ENCODE data around the gene TMEM191C.
"Not testable (repeated sequence)": the region's sequence is repeated elsewhere in the genome, so short reads cannot be mapped to it uniquely, and the experiment has no call there.

Gene TMEM191C

DNA sequence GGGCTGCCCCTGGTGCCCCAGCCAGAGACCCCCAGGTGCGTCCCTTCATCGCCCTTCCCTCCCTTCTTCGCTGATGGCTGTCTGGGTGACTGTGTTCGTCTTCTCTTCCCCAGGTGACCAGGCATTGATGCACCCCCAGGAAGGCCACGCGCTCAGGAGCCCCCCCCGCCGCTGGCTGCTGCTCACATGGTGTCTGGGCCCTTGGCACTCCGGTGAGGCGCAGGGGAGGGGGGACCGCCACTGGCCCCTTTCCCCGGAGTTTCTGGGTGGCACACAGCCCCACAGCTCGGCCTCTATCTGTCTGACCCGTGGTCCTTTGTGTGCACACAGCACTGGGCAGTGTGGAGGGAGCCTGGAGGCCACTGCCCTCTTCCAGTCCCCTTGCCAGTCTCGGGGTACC, 24.5 kb upstream of the TMEM191C start:
- in situ Hi-C loops (cut with MboI; ENCODE audit: low sequenced_read_pairs); H3K4me3 ChIP-seq; H3K4me1 ChIP-seq; H3K27me3 ChIP-seq (ENCODE audit: low read depth); H3K9me3 ChIP-seq: not testable (repeated sequence)
- peaks cover 42% of the 10 kb centered on the region for H3K36me3 ChIP-seq (replicated peaks)
- DNase-seq (ENCODE audit: low spot score in 2 of 2), result peak in 1 of 2 experiments; percentile 10

- in situ Hi-C loops (cut with MboI; ENCODE audit: low sequenced_read_pairs), result no loop called here
- Histone ChIP-seq H3K27me3 (ENCODE audit: low read depth) (no peaks in the 10 kb centered on the region), H3K4me3 (no peak overlapping the region), H3K9me3 (no peaks in the 10 kb centered on the region), H3K36me3 (replicated peaks) (peaks cover 48% of the 10 kb centered on the region), H3K4me1 (no peaks in the 10 kb centered on the region)
- peak in 1 of 2 experiments; percentile 7 for DNase-seq (ENCODE audit: low spot score in 2 of 2)
These were observed 24.0 kb upstream of the TMEM191C start for GRCh38 chr22:21443057-21443734.

GRCh38 chr22:21443735-21444421, 23.3 kb upstream of the TMEM191C start:
- H3K36me3 ChIP-seq (replicated peaks), result peaks cover 51% of the 10 kb centered on the region
- H3K4me1 ChIP-seq, result no peaks in the 10 kb centered on the region
- DNase-seq (ENCODE audit: low spot score in 2 of 2), result peak in 1 of 2 experiments; percentile 6
- H3K9me3 ChIP-seq, result no peaks in the 10 kb centered on the region
- in situ Hi-C loops (cut with MboI; ENCODE audit: low sequenced_read_pairs), result no loop called here
- no peaks in the 10 kb centered on the region for H3K27me3 ChIP-seq (ENCODE audit: low read depth)
- no peak overlapping the region for H3K4me3 ChIP-seq

DNA sequence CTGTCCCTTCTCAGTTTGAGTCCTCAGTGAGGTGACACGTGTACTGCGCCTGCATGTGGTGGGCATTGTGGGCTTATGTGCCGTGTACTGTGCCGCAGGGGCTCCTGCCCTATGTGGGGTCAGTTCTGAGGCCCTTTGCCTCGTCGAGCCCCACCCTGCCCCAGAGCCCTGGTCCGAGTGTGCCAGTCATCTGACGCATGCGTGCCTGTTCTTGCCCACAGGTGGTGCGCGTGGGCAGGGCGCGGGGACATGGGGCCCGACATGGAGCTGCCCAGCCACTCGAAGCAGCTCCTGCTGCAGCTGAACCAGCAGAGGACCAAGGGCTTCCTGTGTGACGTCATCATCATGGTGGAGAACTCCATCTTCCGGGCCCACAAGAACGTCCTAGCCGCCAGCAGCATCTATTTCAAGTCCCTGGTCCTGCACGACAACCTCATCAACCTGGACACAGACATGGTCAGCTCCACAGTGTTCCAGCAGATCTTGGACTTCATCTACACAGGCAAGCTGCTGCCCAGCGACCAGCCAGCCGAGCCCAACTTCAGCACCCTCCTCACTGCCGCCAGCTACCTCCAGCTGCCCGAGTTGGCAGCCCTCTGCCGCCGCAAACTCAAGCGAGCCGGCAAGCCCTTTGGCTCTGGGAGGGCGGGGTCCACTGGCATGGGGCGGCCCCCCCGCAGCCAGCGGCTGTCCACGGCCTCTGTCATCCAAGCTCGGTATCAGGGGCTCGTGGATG, 22.3 kb upstream of the TMEM191C start:
- in situ Hi-C loops (cut with MboI; ENCODE audit: low sequenced_read_pairs), result no loop called here
- H3K36me3 ChIP-seq (replicated peaks), result peaks cover 54% of the 10 kb centered on the region
- H3K4me3 ChIP-seq, result no peak overlapping the region
- no peaks in the 10 kb centered on the region for H3K9me3 ChIP-seq
- peak in 1 of 2 experiments; percentile 4 for DNase-seq (ENCODE audit: low spot score in 2 of 2)
- no peaks in the 10 kb centered on the region for H3K4me1 ChIP-seq
- no peaks in the 10 kb centered on the region for H3K27me3 ChIP-seq (ENCODE audit: low read depth)

DNA sequence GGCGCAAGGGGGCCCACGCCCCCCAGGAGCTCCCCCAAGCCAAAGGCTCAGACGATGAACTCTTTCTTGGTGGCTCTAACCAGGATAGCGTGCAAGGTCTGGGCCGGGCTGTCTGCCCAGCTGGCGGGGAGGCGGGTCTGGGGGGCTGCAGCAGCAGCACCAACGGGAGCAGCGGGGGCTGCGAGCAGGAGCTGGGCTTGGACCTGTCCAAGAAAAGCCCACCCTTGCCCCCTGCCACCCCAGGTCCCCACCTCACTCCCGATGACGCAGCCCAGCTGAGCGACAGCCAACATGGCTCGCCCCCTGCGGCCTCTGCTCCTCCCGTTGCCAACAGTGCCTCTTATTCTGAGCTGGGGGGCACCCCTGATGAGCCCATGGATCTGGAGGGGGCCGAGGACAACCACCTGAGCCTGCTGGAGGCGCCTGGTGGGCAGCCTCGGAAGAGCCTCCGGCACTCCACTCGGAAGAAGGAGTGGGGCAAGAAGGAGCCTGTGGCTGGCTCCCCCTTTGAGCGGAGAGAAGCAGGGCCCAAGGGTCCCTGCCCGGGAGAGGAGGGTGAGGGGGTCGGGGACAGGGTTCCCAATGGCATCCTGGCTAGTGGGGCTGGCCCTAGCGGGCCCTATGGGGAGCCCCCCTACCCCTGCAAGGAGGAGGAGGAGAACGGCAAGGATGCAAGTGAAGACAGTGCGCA, 21.6 kb upstream of the TMEM191C start:
- in situ Hi-C loops (cut with MboI; ENCODE audit: low sequenced_read_pairs), result no loop called here
- Histone ChIP-seq H3K36me3 (replicated peaks) (peaks cover 57% of the 10 kb centered on the region), H3K27me3 (ENCODE audit: low read depth) (no peaks in the 10 kb centered on the region), H3K4me3 (no peak overlapping the region), H3K9me3 (no peaks in the 10 kb centered on the region), H3K4me1 (no peaks in the 10 kb centered on the region)
- DNase-seq (ENCODE audit: low spot score in 2 of 2), result peak in 1 of 2 experiments; percentile 4

- peaks cover 57% of the 10 kb centered on the region for H3K36me3 ChIP-seq (replicated peaks)
- in situ Hi-C loops (cut with MboI; ENCODE audit: low sequenced_read_pairs), result no loop called here
- no peaks in the 10 kb centered on the region for H3K9me3 ChIP-seq
- no peaks in the 10 kb centered on the region for H3K27me3 ChIP-seq (ENCODE audit: low read depth)
- peak in 1 of 2 experiments; percentile 6 for DNase-seq (ENCODE audit: low spot score in 2 of 2)
- no peaks in the 10 kb centered on the region for H3K4me1 ChIP-seq
- H3K4me3 ChIP-seq, result no peak overlapping the region
These were observed 20.9 kb upstream of the TMEM191C start for GRCh38 chr22:21446128-21446826.

- DNase-seq (ENCODE audit: low spot score in 2 of 2), result peak in 1 of 2 experiments; percentile 5
- in situ Hi-C loops (cut with MboI; ENCODE audit: low sequenced_read_pairs), result no loop called here
- Histone ChIP-seq H3K27me3 (ENCODE audit: low read depth) (no peaks in the 10 kb centered on the region), H3K9me3 (no peaks in the 10 kb centered on the region), H3K4me1 (no peaks in the 10 kb centered on the region), H3K36me3 (replicated peaks) (peaks cover 57% of the 10 kb centered on the region), H3K4me3 (no peak overlapping the region)
These were observed 20.1 kb upstream of the TMEM191C start for GRCh38 chr22:21446827-21447690.

DNA sequence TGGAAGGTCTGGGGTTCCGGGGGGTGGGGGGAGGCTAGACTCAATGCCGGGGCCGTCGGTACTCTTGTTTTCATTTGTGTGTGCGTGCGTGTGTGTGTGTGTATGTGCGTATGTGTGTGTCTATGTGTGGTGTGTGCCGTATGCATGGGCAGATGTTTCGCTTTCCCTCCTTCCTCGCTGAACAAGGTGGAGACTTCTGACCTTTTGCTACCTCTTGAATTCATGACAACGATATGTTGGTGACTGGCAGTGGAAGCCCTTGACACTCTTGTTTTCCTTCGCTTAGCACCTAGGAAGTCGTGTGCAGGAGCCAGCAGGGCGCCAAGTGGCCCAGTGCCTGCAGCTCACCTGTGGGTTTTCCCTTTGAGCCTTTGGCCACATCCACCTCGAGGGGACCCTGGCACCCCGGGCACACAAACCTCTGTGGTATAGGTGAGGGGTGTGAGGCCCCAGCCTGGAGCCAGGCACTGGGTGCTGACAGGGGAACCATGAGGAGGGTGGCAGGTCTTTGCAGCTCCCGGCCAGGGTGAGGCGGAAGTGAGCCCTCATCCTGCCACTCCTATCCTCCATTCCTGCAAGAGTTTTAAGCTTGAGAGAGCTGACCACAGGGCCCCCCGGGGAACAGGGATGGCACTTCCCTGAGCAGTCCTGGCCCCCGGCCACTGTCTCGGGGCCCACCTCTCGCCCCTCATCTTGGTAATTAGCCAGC, 19.3 kb upstream of the TMEM191C start:
- Histone ChIP-seq H3K36me3 (replicated peaks) (peaks cover 56% of the 10 kb centered on the region), H3K4me1 (no peaks in the 10 kb centered on the region), H3K27me3 (ENCODE audit: low read depth) (no peaks in the 10 kb centered on the region), H3K9me3 (no peaks in the 10 kb centered on the region), H3K4me3 (no peak overlapping the region)
- DNase-seq (ENCODE audit: low spot score in 2 of 2), result peak in 1 of 2 experiments; percentile 58
- in situ Hi-C loops (cut with MboI; ENCODE audit: low sequenced_read_pairs), result no loop called here

DNA sequence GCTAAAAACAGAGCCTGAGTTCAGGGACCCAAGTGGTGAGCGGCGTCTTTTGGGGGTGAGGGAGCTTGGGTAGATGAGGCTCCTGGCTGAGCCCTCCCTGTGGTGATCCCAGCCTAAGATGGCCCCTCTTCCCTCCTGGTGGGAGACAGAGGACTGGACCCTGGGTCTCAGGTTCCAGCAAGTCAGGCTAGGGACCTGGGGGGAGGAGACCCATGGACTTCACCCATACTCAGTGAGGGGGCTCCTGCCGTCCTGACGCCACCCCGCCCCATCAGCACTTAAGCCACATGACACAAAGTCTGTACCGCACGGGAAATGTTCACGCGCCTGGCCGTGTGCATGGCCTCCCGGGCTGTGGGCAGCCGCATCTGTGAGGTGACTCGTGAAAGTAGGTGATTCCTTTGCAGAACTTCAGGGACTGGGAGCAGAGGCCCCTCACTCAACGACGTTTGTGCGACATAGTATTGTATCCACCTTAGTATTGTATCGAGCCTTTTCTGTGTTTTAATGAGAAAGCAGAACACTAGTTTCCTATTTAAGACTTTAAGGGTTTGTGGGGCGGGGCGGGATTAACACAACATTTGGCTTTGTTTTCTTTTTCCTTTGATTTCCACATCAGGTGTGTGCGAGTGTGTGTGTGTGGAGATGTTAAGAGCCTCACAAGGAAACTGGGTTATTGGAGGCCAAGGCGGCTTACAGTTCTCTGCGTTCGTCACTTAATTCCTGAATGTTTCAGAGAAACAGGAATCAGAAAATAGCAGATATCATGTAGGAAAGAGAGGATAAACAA, 18.4 kb upstream of the TMEM191C start:
- H3K27me3 ChIP-seq (ENCODE audit: low read depth), result no peaks in the 10 kb centered on the region
- H3K4me1 ChIP-seq, result no peaks in the 10 kb centered on the region
- DNase-seq (ENCODE audit: low spot score in 2 of 2), result peak in 1 of 2 experiments; percentile 12
- no peaks in the 10 kb centered on the region for H3K9me3 ChIP-seq
- in situ Hi-C loops (cut with MboI; ENCODE audit: low sequenced_read_pairs), result no loop called here
- H3K36me3 ChIP-seq (replicated peaks), result peaks cover 47% of the 10 kb centered on the region
- no peak overlapping the region for H3K4me3 ChIP-seq

DNA sequence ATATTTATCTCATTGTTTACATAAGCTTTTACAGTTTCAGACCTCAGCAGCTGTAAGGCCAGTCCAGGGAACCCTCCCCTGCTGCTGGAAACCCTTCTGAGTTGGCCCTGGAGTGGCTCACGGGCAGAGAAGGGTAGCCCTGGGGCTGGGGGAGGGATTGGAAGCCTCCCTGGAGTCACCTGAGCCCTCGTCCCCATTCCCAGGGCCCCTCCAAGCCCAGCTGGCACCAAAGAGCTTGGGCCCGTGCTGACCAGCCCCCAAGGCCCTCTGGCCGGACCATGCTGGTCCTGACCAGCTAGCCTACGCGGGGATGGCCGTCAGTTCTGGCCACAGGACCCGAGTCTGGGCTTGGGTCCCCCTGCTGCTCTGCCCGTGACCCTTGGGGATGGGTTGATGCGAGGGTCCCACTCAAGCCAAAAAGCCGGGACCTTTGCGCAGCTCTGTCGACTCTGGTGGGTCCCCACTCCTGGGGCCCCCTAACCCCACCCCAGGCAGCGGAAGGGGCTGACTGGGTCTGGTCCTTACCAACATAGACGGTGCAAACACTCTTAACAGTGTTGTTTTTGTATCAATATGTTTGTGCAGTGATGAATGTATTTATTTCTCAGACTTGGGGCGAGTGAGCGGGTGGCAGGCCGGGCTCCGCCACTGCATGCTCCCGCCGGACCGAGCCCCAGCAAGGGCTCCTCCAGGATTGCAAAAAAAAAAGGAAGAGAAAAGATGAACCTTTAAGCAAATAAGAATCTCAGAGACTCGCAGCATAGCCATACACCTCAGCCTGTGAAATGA, 17.5 kb upstream of the TMEM191C start:
- Histone ChIP-seq H3K4me1 (no peaks in the 10 kb centered on the region), H3K9me3 (no peaks in the 10 kb centered on the region), H3K27me3 (ENCODE audit: low read depth) (no peaks in the 10 kb centered on the region), H3K36me3 (replicated peaks) (peaks cover 38% of the 10 kb centered on the region), H3K4me3 (no peak overlapping the region)
- peak in 1 of 2 experiments; percentile 7 for DNase-seq (ENCODE audit: low spot score in 2 of 2)
- in situ Hi-C loops (cut with MboI; ENCODE audit: low sequenced_read_pairs), result no loop called here

- Histone ChIP-seq H3K27me3 (ENCODE audit: low read depth) (no peaks in the 10 kb centered on the region), H3K4me3 (no peak overlapping the region), H3K4me1 (no peaks in the 10 kb centered on the region), H3K9me3 (no peaks in the 10 kb centered on the region), H3K36me3 (replicated peaks) (peaks cover 31% of the 10 kb centered on the region)
- peak in 1 of 2 experiments; percentile 10 for DNase-seq (ENCODE audit: low spot score in 2 of 2)
- in situ Hi-C loops (cut with MboI; ENCODE audit: low sequenced_read_pairs), result no loop called here
These were observed 16.8 kb upstream of the TMEM191C start for GRCh38 chr22:21450320-21450831.

Data from HAP-1 (cell line).